Right lobe of liver (tissue), 6 donors: ENCODE results near the gene NTNG2. TPM values are rescaled to one million over a fixed set of nuclear protein-coding genes. Genes with fewer than 3 reads are reported as not detected.
"Not testable (repeated sequence)": the region's sequence is repeated elsewhere in the genome, so short reads cannot be mapped to it uniquely, and the experiment has no call there.

Experiments used
- ATAC-seq, 4 donors: fragments of 200-7000 bp; cut with Tn5 transposase; one replicate each; pipeline ENCODE4 v1.9.1; 2020; ENCODE audit warnings: mild to moderate bottlenecking in 4 of 4, moderate library complexity in 4 of 4
- DNase-seq, 3 donors: peaks; one replicate each; pipeline ENCODE4 v3.0.0-alpha.2; 2020
- H3K27ac ChIP-seq, 3 donors: fragments of 200-600 bp; one replicate each; pipeline ENCODE4 v1.8.0; 2022
- H3K27me3 ChIP-seq, 2 donors: fragments of 200-600 bp; one replicate each; pipeline ENCODE4 v1.8.0; 2022
- H3K36me3 ChIP-seq, 4 donors: fragments of 200-600 bp; sonication (generic) in 1 of 4; one replicate each; pipeline versions ENCODE4 v1.5.1 to v1.8.0; 2017 to 2022; ENCODE audit warnings: control low read depth in 1 of 4
- H3K4me1 ChIP-seq, 4 donors: fragments of 200-600 bp; sonication (generic) in 1 of 4; one replicate each; pipeline versions ENCODE4 v1.5.1 to v1.8.0; 2017 to 2022; ENCODE audit warnings: control low read depth in 1 of 4
- H3K4me3 ChIP-seq, 3 donors: fragments of 200-600 bp; one replicate each; pipeline ENCODE4 v1.8.0; 2022
- H3K9me3 ChIP-seq, 4 donors: fragments of 200-600 bp; sonication (generic) in 1 of 4; one replicate each; pipeline versions ENCODE4 v1.5.1 to v1.8.0; 2017 to 2022; ENCODE audit warnings: control low read depth in 1 of 4
- CTCF ChIP-seq, 4 donors: fragments of 200-600 bp in 3 of 4; fragments of 450-650 bp in 1 of 4; IDR thresholded peaks; one replicate each; pipeline versions ENCODE4 v1.5.1 to v1.8.0; 2016 to 2022; ENCODE audit warnings: antibody characterized with exemption in 4 of 4, mild to moderate bottlenecking in 2 of 4
- POLR2A ChIP-seq: fragments of 450-650 bp; IDR thresholded peaks from one replicate; pipeline ENCODE4 v1.6.1; 2017; ENCODE audit warnings: antibody characterized with exemption, mild to moderate bottlenecking
- WGBS: methylation state at CpG from one replicate; pipeline ENCODE4 v1.1.6; 2018; ENCODE audit warnings: low coverage, low lambda C conversion rate; ENCODE audit not compliant: insufficient coverage; ENCODE audit errors: missing lambda C conversion rate; 5-methylcytosine and 5-hydroxymethylcytosine counted together
- intact Hi-C, 2 donors: fragments of 100-400 bp; cut with DNase I; formaldehyde crosslinking; loops; one replicate each; pipeline versions ENCODE4 v1.11.2 to v1.14.1; 2022
- total RNA-seq, 6 experiments: library from RNA; depleted of rRNA in 2 of 6; stranded (reverse); fragments of >200 nt in 2 of 6; fragmentation: NEBNext Ultra II Directional in 3 of 6; extraction: Animal tissue kit (Norgen Biotek cat#: 25700) in 3 of 6; gene quantifications; one replicate each; pipeline versions ENCODE4 v1.1.0 to v1.2.4, GENCODE V29; 2016 to 2023
- donor health status: DM: no; HTN: yes; CAD: no.
- donor health status: DM: no; HTN: no; CAD: no.
- donor health status: DM: no; HTN: no; CAD: no.
- donor health status: DM: no; HTN: yes; CAD: no.
- donor health status: DM: no; HTN: yes; CAD: no.

Gene NTNG2
- total RNA-seq, 6 experiments from 2014 or later, result 0.12 to 1.6 (median 0.24) TPM

DNA sequence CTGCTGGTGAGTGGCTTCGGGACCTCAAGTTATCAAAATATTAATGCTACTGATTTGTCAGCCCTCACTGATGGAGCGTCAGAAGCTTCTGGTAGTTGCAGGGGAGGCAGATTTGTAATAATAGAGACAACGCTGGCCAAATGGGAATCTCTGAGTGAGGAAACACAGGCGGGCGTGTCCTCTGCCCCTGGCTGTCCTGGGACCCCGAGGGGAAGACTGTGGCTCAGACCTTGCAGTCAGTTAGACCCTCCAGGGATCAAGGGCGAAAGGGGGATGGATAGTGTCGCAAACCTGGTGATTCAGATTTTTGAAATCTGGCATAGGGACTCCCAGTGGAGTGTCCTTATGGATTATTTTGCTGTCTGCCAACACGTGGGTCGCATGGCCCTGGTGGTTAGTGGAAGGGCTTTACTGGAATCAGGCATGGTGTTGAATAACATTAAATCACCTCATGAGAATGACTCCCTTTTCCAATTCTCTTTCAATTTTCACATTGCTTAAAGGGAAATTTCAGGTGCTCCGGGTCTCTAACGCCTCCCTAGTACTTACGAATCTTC, 35.1 kb upstream of the NTNG2 start:
- no peak for TF ChIP-seq POLR2A
- TF ChIP-seq CTCF (IDR thresholded peaks at IDR 0.05), result no peak
- Histone ChIP-seq H3K4me3 (no peak overlapping the region), H3K36me3 (no peaks in the 10 kb centered on the region), H3K9me3 (no peaks in the 10 kb centered on the region), H3K27me3 (no peaks in the 10 kb centered on the region), H3K4me1 (no peaks in the 10 kb centered on the region), H3K27ac (no peak overlapping the region)
- WGBS, result 54% methylated on average over 9 of the region's 13 CpGs
- no peak for DNase-seq
- ATAC-seq, result no peak
- intact Hi-C loops, result no loop called here

DNA sequence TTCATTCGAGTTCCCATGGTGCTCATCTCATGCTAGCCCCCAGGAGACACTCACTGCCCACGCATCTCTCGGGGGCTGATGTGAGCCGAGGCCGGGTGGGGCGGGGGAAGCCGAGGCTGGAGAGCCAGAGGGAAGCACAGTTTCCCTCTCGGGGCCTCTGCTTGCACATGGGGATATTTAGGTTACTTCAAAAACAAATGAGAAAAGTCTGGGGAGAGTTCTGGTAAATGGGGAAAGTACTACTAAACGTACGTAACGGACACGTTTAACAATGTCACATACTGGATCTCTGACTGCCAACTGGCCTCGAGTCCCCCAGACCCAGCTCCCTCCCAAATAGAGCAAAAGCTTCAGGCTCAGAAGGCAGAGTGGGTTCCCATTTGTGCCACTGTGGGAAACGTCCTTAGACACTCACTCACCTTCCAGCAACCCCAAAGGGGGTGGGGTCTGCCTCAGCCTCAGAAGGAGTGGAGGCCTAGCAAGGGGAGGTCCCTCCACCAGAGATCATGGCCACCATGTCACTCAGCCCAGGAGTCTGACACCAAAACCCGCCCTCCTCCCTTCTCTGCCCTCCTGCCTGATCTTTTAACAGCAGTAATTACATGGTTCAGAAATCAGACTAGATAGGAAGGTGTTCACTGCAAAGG, 33.8 kb upstream of the NTNG2 start:
- DNase-seq, result no peak
- intact Hi-C loops, result no loop called here
- WGBS, result 39% methylated on average over 10 of the region's 15 CpGs
- no peak for TF ChIP-seq CTCF (IDR thresholded peaks at IDR 0.05)
- no peak for ATAC-seq
- H3K4me3 ChIP-seq, result no peak overlapping the region
- H3K9me3 ChIP-seq, result no peaks in the 10 kb centered on the region
- no peaks in the 10 kb centered on the region for H3K36me3 ChIP-seq
- H3K27ac ChIP-seq, result no peak overlapping the region
- no peaks in the 10 kb centered on the region for H3K27me3 ChIP-seq
- H3K4me1 ChIP-seq, result no peaks in the 10 kb centered on the region

DNA sequence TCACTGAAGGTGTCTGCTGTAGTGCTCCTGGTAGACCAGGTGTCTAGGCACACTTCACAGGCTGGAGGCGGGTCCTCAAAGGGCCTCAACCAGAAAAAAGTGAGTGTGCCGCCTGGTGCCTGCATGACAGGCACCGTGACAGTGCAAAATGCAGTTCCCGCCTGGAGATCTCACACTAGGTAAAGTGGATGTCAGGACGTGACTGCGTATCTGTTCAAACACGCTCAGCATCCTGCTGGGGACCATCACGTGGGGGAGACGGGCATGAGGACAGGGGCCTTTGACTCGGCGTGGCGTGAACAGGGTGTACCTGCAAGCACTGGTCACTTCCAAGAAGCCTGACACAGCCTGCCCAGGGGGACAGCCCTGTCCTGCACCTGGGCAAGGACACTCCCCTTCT, 32.3 kb upstream of the NTNG2 start:
- Histone ChIP-seq H3K4me3 (no peak overlapping the region), H3K27ac (no peak overlapping the region), H3K4me1 (no peaks in the 10 kb centered on the region), H3K36me3 (no peaks in the 10 kb centered on the region), H3K9me3 (no peaks in the 10 kb centered on the region), H3K27me3 (no peaks in the 10 kb centered on the region)
- no peak for TF ChIP-seq POLR2A
- TF ChIP-seq CTCF (IDR thresholded peaks at IDR 0.05), result no peak
- intact Hi-C loops, result no loop called here
- DNase-seq (no peak), ATAC-seq (no peak)
- WGBS, result 100% methylated on average over 1 of the region's 12 CpGs

GRCh38 chr9:132134085-132134484, 27.8 kb upstream of the NTNG2 start:
- intact Hi-C loops, H3K4me1 ChIP-seq, H3K9me3 ChIP-seq, H3K4me3 ChIP-seq, H3K27me3 ChIP-seq, H3K27ac ChIP-seq, ATAC-seq, H3K36me3 ChIP-seq, DNase-seq: not testable (repeated sequence)
- 58% methylated on average over 4 of the region's 5 CpGs for whole genome bisulfite sequencing

- H3K4me3 ChIP-seq, result no peak overlapping the region
- no peaks in the 10 kb centered on the region for H3K4me1 ChIP-seq
- no peak for TF ChIP-seq POLR2A
- intact Hi-C loops, result no loop called here
- DNase-seq, result no peak
- H3K36me3 ChIP-seq, result no peaks in the 10 kb centered on the region
- H3K9me3 ChIP-seq, result no peaks in the 10 kb centered on the region
- ATAC-seq, result no peak
- WGBS, result 56% methylated on average over 5 of the region's 5 CpGs
- H3K27me3 ChIP-seq, result no peaks in the 10 kb centered on the region
- H3K27ac ChIP-seq, result no peak overlapping the region
Observed at GRCh38 chr9:132135456-132135855, 26.4 kb upstream of the NTNG2 start.
